Stimulated activated naive CD4-positive, alpha-beta T cell treated with Interleukin-2 at 50 U/mL for 16 hours (primary cell): Measurements from ENCODE around the gene UBB.
A peak's percentile ranks its signal among the peaks of the same experiment; 100 is the strongest.

ENCODE experiments used
- DNase-seq: peaks from one replicate; lab custom pipeline; 2025; lab: John Stamatoyannopoulos, UW

Gene UBB

DNA sequence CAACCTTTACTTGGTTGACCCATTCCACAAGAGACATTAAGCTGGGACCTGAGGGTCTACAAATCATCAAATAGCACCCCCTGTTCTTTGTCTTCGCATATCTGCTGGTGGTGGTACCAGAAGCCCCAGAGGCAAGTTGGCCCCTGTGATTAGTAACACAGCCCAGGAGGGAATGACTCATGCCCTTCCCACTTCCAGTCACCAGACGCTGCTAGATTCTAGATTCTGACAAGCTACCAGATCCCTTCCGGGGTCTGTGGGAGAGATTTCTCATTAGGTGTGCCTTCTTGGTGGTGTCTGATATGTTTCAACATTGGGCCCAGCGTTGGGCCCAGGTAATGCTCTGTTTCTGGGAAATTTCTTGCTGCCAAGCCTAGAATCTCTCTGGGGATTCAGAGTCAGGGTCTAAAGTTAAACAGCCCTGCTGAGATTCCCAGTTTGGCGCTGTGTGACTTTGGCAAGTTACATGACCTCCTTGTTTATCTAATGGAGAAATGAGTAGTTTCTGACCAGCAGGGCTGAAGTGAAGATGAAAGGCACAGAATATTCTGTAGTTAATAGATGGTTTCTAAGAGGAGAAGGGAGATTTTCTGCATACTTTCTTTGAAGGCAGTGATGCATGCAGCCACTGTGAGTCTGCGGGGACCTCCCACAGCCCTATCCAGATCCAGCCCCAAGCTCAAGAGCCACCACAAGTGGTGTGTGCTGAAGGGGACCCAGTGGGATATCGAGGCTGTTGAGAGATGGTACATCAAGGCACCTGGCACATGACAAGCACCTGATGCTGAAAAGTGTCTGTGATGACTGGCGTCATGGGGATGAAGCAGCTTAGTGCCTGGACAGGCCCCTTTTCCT lies 38.4 kb downstream of the UBB start:
- DNase-seq, result peak; percentile 72

DNA sequence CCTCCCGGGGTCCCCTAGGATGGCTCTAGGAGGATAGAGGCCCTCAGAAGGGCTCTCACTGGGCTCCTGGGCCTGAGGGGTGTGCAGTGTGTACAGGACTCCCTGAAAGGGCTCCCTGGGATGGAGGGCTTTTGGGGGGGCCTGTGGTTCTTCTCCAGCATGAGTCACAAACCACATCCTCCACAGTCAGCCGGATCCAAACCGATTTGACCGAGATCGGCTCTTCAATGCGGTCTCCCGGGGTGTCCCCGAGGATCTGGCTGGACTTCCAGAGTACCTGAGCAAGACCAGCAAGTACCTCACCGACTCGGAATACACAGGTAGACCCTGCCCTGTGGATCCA lies 39.0 kb downstream of the UBB start:
- peak; percentile 43 for DNase-seq

- DNase-seq, result no peak
Measured at GRCh38 chr17:16422416-16422815, 41.5 kb downstream of the UBB start.

DNA sequence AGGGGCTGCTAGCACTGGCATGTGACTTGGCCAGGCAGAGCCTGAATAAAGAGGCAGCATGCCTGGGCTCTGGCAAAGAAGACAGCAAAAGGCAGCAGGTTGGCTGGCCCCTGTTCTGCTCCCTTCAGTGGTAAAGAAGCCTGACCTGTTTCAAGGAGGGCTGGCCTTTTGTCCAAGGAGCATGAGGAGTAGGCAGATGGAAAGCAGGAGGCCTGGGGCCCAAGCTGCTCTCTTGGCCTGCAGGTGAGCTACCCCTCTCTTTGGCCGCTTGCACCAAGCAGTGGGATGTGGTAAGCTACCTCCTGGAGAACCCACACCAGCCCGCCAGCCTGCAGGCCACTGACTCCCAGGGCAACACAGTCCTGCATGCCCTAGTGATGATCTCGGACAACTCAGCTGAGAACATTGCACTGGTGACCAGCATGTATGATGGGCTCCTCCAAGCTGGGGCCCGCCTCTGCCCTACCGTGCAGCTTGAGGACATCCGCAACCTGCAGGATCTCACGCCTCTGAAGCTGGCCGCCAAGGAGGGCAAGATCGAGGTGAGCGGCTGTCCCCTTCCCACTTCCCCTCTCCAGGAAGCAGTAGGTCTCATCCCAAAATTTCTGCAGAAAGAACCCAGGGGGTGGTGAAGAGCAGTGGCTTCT lies 42.5 kb downstream of the UBB start:
- no peak for DNase-seq

GRCh38 chr17:16425202-16425601 lies 44.3 kb downstream of the UBB start:
- DNase-seq, result no peak

DNA sequence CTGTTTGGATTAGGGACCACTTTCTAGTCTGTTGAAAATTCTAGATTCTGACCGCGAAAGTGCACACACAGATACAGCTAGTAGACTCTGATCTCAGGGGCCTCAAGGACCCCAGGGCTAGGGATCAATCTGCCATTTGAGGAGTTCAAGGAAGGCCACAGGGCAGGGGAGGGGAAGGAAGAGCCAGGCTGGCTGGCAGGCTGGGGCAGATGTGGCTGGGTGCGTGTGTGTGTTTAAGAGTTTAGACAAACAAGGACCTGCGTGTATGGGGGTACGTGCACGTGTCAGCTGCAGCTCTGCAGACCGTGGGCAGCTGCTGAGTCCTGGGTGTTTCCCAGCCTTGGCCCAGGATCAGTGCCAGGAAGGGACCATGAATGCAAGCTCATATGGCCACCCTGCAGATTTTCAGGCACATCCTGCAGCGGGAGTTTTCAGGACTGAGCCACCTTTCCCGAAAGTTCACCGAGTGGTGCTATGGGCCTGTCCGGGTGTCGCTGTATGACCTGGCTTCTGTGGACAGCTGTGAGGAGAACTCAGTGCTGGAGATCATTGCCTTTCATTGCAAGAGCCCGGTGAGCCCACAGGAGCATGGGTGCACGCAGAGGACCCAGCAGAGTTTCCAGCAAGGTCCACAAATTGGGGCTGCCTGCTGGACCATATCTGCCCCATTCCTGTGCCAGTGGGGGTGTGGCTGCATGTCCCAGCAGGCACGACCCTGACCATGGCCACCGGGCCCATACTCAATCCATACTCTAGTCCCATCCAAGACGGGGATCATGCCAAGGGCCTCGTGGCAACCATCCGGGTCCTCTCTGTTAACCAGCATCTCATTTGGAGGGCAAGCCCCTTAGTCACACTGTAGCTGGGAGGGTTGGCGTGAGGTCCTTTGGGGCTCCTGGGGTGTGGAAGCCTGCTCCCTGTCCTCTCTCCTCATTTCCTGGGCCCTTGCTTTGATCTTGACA lies 45.1 kb downstream of the UBB start:
- no peak for DNase-seq

DNA sequence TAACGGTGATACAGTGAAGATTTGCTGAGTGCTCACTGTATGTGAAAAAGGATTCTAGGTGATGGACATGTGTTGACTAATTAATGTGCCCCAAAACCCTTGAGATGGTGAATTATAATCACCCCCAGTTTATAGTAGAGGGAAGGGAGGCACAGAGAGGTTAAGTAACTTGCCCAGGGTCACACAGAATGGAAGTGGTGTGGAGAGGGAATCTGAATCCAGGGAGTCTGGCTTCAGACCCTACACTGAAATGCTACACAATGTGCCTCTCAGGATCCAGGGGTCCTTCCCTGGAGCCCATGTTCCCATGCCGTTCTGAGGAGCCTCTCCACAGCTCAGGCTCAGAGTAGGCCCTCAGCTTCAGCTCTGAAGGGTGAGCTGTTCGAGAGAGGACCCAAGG lies 46.1 kb downstream of the UBB start:
- no peak for DNase-seq

- peak; percentile 28 for DNase-seq
Measured at GRCh38 chr17:16428098-16428882, 47.4 kb downstream of the UBB start.

DNA sequence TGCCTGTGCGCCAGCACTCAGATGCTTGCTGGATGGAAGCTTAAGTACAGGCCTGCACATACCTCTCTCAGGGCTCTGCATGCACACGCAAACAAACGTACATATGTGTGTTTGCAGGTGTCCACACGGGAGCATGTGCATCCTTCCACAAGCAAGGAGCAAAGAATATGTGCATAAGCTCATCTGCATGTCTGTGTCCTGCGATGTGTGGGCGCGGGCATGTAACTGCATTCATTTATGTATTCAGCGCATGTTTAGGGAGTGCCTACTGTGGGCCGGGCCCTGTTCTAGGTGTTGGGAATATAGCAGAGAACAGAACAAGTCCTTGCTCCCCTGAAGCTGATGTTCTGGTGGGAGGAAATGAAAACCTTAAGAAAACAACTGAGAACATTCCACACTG lies 48.2 kb downstream of the UBB start:
- DNase-seq, result no peak

DNA sequence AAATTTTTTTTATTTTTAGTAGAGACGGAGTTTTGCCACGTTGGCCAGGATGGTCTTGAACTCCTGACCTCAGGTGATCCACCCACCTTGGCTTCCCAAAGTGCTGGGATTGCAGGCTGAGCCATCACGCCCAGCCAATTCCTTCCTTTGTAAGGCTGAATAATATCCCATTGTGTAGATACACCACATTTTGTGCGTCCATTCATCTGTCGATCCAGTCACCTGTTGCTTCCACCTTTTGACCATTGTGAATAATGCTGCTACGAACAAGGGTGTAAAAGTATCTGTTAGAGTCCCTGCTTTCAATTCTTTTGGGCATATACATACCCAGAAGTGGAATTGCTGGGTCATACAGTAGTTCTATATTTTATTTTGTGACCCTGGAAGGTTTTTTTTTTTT lies 49.8 kb downstream of the UBB start:
- DNase-seq, result no peak

GRCh38 chr17:16432017-16432416 lies 51.1 kb downstream of the UBB start:
- DNase-seq, result no peak
